Left lung (tissue), 10 donors: ENCODE results near the gene RNF166. TPM values are rescaled to one million over a fixed set of nuclear protein-coding genes. Genes with fewer than 3 reads are reported as not detected.
A peak's percentile ranks its signal among the peaks of the same experiment; 100 is the strongest.

ENCODE experiments used
- ATAC-seq: fragments of 200-7000 bp; cut with Tn5 transposase; one replicate; pipeline ENCODE4 v1.9.1; 2020; ENCODE audit warnings: moderate library complexity
- DNase-seq, 4 donors: peaks; one replicate each; pipeline ENCODE4 v3.0.0-alpha.2; 2013 to 2020
- H3K27ac ChIP-seq, 2 donors: fragments of 200-600 bp; sonication (generic) in 1 of 2; one replicate each; pipeline versions ENCODE4 v1.5.0 to v1.8.0; 2020 to 2021
- H3K27me3 ChIP-seq, 2 donors: fragments of 200-600 bp; sonication (generic) in 1 of 2; one replicate each; pipeline versions ENCODE4 v1.5.0 to v1.8.0; 2020 to 2021
- H3K36me3 ChIP-seq, 2 donors: fragments of 200-600 bp; sonication (generic) in 1 of 2; one replicate each; pipeline versions ENCODE4 v1.5.0 to v1.8.0; 2020 to 2021
- H3K4me1 ChIP-seq, 2 donors: fragments of 200-600 bp; one replicate each; pipeline ENCODE4 v1.8.0; 2021
- H3K4me3 ChIP-seq, 2 donors: fragments of 200-600 bp; sonication (generic) in 1 of 2; one replicate each; pipeline versions ENCODE4 v1.5.0 to v1.8.0; 2020 to 2021; ENCODE audit warnings: mild to moderate bottlenecking in 1 of 2
- H3K9me3 ChIP-seq, 2 donors: fragments of 200-600 bp; sonication (generic) in 1 of 2; one replicate each; pipeline versions ENCODE4 v1.5.0 to v1.8.0; 2020 to 2021
- intact Hi-C, 2 donors: fragments of 100-400 bp; cut with DNase I; formaldehyde crosslinking; loops; one replicate each; pipeline versions ENCODE4 v1.11.2 to v1.14.2; 2022
- polyA plus RNA-seq, 6 donors: library from polyadenylated mRNA; unstranded; fragments of 120-200 nt; gene quantifications; one replicate each; pipeline ENCODE4 v1.2.1, GENCODE V29; 2013; ENCODE audit not compliant: insufficient read length in 6 of 6
- total RNA-seq, 2 donors: library from RNA; stranded (reverse); fragmentation: NEBNext Ultra II Directional; extraction: Animal tissue kit (Norgen Biotek cat#: 25700); gene quantifications; one replicate each; pipeline ENCODE4 v1.2.1, GENCODE V29; 2021
- TF ChIP-seq, protein P1 (sequence below), 2 donors: fragments of 200-600 bp; sonication (generic) in 1 of 2; IDR thresholded peaks; one replicate each; pipeline versions ENCODE4 v1.5.0 to v1.8.0; 2021; ENCODE audit warnings: antibody characterized with exemption in 2 of 2
- donor health status: DM: no; HTN: yes; CAD: no.
- donor health status: DM: no; HTN: no; CAD: no.

RNF166 gene
- total and polyA plus RNA-seq, 8 donors: 14.8 to 54.0 (median 16.7) TPM

- TF ChIP-seq, protein P1, sequence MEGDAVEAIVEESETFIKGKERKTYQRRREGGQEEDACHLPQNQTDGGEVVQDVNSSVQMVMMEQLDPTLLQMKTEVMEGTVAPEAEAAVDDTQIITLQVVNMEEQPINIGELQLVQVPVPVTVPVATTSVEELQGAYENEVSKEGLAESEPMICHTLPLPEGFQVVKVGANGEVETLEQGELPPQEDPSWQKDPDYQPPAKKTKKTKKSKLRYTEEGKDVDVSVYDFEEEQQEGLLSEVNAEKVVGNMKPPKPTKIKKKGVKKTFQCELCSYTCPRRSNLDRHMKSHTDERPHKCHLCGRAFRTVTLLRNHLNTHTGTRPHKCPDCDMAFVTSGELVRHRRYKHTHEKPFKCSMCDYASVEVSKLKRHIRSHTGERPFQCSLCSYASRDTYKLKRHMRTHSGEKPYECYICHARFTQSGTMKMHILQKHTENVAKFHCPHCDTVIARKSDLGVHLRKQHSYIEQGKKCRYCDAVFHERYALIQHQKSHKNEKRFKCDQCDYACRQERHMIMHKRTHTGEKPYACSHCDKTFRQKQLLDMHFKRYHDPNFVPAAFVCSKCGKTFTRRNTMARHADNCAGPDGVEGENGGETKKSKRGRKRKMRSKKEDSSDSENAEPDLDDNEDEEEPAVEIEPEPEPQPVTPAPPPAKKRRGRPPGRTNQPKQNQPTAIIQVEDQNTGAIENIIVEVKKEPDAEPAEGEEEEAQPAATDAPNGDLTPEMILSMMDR (IDR thresholded peaks at IDR 0.05): no peak
- no peaks in the 10 kb centered on the region for H3K9me3 ChIP-seq
- peak overlapping the region in 1 of 2 donors; percentile 78 for H3K4me3 ChIP-seq
- peak overlapping the region; percentile 75 to 90 for H3K27ac ChIP-seq
- intact Hi-C loops: no loop called here
- no peaks in the 10 kb centered on the region for H3K27me3 ChIP-seq
- peak in 1 of 4 donors; percentile 82 for DNase-seq
- peaks cover 5 to 51% of the 10 kb centered on the region in 2 donors for H3K4me1 ChIP-seq
- peaks cover 0 to 69% of the 10 kb centered on the region in 2 donors for H3K36me3 ChIP-seq
- no peak for ATAC-seq
These were observed 54.0 kb downstream of the RNF166 start for GRCh38 chr16:88651989-88652761.

GRCh38 chr16:88651276-88651988 lies 54.8 kb downstream of the RNF166 start:
- intact Hi-C loops: no loop called here
- Histone ChIP-seq H3K9me3 (no peaks in the 10 kb centered on the region), H3K36me3 (peaks cover 0 to 68% of the 10 kb centered on the region in 2 donors), H3K27me3 (no peaks in the 10 kb centered on the region), H3K4me1 (peaks cover 5 to 53% of the 10 kb centered on the region in 2 donors), H3K4me3 (peak overlapping the region; percentile 78 to 94), H3K27ac (peak overlapping the region; percentile 75 to 90)
- peak in 3 of 4 donors; percentile 57 to 88 (median 74) for DNase-seq
- TF ChIP-seq, protein P1 (IDR thresholded peaks at IDR 0.05): no peak
- peak; percentile 43 for ATAC-seq

DNA sequence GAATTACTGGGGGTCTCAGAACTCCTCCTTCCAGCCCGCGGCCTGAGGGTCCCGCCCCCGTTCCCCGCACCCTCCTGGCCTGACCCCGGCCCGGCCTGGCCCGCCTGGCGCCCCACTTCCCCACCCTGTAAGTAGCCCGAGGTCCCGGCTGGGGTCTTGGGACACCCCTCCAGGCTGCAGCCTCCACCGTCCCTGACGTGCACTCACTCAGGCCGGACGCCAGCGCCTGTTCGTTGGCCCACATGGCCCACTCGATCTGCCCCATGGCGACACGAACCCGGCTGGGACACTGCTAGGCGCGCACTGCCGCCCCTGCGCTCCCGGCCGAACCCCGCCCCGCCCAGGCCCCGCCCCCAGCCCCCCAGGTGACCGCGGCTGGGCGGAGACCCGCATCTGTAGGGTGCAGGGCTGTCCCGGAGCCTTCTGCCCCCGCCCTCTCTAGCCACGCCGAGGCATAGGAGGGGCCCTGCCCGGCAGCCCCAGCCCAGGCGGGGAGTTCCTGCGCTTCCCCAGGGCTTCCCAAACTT lies 55.4 kb downstream of the RNF166 start, which contains the start of gene CYBA:
Gene CYBA (minus strand): TSS at position 305 of the 527 bp plus-strand sequence. CDS start 40 bp downstream, at position 265.
- Histone ChIP-seq H3K27ac (peak within 1 kb of the TSS; percentile 75 to 90), H3K9me3 (no peaks in the 10 kb centered on the region), H3K4me3 (peak within 1 kb of the TSS; percentile 78 to 94), H3K36me3 (peaks cover 0 to 68% of the 10 kb centered on the region in 2 donors), H3K4me1 (peaks cover 5 to 55% of the 10 kb centered on the region in 2 donors), H3K27me3 (no peaks in the 10 kb centered on the region)
- DNase-seq (peak in 3 of 4 donors; percentile 59 to 97 (median 90)), ATAC-seq (peak; percentile 95)
- intact Hi-C loops: no loop called here
- TF ChIP-seq, protein P1 (IDR thresholded peaks at IDR 0.05): no peak

DNA sequence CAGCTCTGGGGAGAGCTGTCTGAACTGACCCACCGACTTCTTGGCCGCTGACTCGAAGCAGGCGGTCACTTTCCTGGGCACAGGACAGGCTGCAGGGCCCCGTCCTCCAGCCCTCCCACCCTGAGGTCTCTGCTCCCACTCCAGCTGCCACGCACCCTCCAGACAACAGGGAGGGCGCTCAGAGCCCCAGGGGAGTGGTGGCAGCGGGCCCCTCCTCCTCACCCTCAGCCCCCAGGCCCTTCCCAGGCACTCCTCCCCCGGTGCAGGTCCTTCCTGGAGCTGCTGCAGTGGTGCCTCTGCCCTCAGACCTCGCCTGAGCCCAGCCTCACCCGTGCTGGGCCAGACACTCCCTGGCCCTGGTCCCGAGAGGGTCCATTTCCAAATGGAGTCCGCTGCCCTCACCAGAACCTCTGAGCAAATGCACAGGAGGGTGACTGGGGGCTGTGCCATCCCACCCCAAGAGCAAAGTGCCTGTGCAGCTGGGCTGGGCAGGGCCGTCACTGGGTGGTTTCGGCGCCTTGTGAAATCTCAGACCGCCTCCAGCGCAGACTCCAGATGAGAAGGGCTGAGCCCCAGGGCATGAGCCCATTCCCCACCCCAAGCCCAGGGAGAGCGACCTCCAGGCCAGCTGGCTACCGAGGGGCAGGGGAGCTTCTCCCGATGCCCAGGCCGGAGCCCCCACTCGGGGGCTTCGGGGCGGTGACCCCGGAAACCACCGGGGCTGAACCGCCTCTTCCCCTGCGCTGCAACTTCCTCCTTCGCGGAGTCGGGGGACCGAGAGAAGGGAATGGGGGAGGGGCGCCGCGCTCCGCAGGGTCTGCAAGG lies 56.1 kb downstream of the RNF166 start:
- peak in 2 of 4 donors; percentile 71 to 80 for DNase-seq
- H3K4me3 ChIP-seq: peak overlapping the region; percentile 78 to 94
- no peaks in the 10 kb centered on the region for H3K27me3 ChIP-seq
- intact Hi-C loops: no loop called here
- H3K9me3 ChIP-seq: no peaks in the 10 kb centered on the region
- H3K36me3 ChIP-seq: peaks cover 0 to 68% of the 10 kb centered on the region in 2 donors
- TF ChIP-seq, protein P1 (IDR thresholded peaks at IDR 0.05): no peak
- peak overlapping the region; percentile 75 to 90 for H3K27ac ChIP-seq
- peaks cover 5 to 55% of the 10 kb centered on the region in 2 donors for H3K4me1 ChIP-seq
- ATAC-seq: peak; percentile 54
